SK-N-SH (cell line): Measurements from ENCODE around the gene SPATA13.

ENCODE experiments used
- EP300 ChIP-seq, 2 experiments: IDR thresholded peaks; 2 replicates each; pipeline versions ENCODE4 v1.4.0 to v1.6.1; 2012; ENCODE audit warnings: borderline replicate concordance in 1 of 2, low read depth in 1 of 2, low read length in 1 of 2
- GATA2 ChIP-seq: sonication (generic); formaldehyde crosslinking; IDR thresholded peaks from 2 replicates; pipeline ENCODE4 v1.5.0; 2020; ENCODE audit warnings: mild to moderate bottlenecking, missing genetic modification reagents
- MEF2A ChIP-seq: IDR thresholded peaks from 2 replicates; pipeline ENCODE4 v1.4.0; 2012; ENCODE audit warnings: low read depth, borderline replicate concordance
- POLR2AphosphoS5 ChIP-seq: IDR thresholded peaks from 2 replicates; pipeline ENCODE4 v1.6.1; 2012; ENCODE audit warnings: low read depth, low read length
- RFX5 ChIP-seq: IDR thresholded peaks from 2 replicates; pipeline ENCODE4 v1.6.1; 2012; ENCODE audit warnings: mild to moderate bottlenecking, improper control_type of control experiment, low read length
- TEAD4 ChIP-seq: IDR thresholded peaks from 2 replicates; pipeline ENCODE4 v1.4.0; 2012; ENCODE audit warnings: mild to moderate bottlenecking, borderline replicate concordance; ENCODE audit not compliant: insufficient read depth
- TF ChIP-seq, protein P1 (sequence below): fragments of 200-600 bp; sonication (generic); IDR thresholded peaks from 2 replicates; pipeline ENCODE4 v1.6.1; 2017; ENCODE audit warnings: antibody characterized with exemption, mild to moderate bottlenecking, moderate library complexity
- TF ChIP-seq, protein P2 (sequence below): IDR thresholded peaks from 2 replicates; pipeline ENCODE4 v1.4.0; 2012; ENCODE audit warnings: low read depth, borderline replicate concordance
- TF ChIP-seq, protein P3 (sequence below): IDR thresholded peaks from 2 replicates; pipeline ENCODE4 v1.4.0; 2012; ENCODE audit warnings: low read depth
- TF ChIP-seq, protein P4 (sequence below): IDR thresholded peaks from 2 replicates; pipeline ENCODE4 v1.4.0; 2012; ENCODE audit warnings: low read depth, borderline replicate concordance

DNA sequence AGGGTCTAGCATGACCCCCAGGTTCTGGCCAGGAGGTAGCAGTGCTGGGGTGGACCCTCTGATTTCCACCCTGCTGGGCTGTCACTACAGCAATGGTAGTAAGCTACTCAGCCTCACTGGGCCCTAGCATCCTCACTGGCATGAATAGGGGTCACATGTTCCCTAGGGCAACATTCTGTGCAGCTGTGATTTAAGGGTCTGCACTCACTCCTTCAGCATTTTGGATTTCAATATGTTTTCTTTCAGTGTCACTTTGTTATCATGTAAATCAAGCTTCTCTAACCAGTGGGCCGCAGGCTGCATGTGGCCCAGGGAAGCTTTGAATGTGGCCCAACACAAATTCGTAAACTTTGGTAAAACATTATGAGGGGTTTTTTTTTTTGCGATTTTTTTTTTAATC, 57.8 kb downstream of the SPATA13 start:
- TF ChIP-seq, protein P1, sequence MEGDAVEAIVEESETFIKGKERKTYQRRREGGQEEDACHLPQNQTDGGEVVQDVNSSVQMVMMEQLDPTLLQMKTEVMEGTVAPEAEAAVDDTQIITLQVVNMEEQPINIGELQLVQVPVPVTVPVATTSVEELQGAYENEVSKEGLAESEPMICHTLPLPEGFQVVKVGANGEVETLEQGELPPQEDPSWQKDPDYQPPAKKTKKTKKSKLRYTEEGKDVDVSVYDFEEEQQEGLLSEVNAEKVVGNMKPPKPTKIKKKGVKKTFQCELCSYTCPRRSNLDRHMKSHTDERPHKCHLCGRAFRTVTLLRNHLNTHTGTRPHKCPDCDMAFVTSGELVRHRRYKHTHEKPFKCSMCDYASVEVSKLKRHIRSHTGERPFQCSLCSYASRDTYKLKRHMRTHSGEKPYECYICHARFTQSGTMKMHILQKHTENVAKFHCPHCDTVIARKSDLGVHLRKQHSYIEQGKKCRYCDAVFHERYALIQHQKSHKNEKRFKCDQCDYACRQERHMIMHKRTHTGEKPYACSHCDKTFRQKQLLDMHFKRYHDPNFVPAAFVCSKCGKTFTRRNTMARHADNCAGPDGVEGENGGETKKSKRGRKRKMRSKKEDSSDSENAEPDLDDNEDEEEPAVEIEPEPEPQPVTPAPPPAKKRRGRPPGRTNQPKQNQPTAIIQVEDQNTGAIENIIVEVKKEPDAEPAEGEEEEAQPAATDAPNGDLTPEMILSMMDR, result no peak
- TF ChIP-seq POLR2AphosphoS5 (no peak), GATA2 (CRISPR knock-in tag) (no peak), TEAD4 (no peak), RFX5 (no peak), EP300 (IDR thresholded peaks at IDR 0.05; ENCODE audit: borderline replicate concordance in 1 of 2, low read depth in 1 of 2, low read length in 1 of 2) (no peak), MEF2A (no peak)
- TF ChIP-seq, protein P2, sequence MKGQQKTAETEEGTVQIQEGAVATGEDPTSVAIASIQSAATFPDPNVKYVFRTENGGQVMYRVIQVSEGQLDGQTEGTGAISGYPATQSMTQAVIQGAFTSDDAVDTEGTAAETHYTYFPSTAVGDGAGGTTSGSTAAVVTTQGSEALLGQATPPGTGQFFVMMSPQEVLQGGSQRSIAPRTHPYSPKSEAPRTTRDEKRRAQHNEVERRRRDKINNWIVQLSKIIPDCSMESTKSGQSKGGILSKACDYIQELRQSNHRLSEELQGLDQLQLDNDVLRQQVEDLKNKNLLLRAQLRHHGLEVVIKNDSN, result no peak
- TF ChIP-seq, protein P3, sequence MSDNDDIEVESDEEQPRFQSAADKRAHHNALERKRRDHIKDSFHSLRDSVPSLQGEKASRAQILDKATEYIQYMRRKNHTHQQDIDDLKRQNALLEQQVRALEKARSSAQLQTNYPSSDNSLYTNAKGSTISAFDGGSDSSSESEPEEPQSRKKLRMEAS, result no peak
- TF ChIP-seq, protein P4, sequence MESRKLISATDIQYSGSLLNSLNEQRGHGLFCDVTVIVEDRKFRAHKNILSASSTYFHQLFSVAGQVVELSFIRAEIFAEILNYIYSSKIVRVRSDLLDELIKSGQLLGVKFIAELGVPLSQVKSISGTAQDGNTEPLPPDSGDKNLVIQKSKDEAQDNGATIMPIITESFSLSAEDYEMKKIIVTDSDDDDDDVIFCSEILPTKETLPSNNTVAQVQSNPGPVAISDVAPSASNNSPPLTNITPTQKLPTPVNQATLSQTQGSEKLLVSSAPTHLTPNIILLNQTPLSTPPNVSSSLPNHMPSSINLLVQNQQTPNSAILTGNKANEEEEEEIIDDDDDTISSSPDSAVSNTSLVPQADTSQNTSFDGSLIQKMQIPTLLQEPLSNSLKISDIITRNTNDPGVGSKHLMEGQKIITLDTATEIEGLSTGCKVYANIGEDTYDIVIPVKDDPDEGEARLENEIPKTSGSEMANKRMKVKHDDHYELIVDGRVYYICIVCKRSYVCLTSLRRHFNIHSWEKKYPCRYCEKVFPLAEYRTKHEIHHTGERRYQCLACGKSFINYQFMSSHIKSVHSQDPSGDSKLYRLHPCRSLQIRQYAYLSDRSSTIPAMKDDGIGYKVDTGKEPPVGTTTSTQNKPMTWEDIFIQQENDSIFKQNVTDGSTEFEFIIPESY, result no peak
